DOHH2 (cell line): ENCODE data around the gene PRKAR1B.

Experiments
- H3F3A ChIP-seq: fragments of 200-600 bp; sonication (generic), shearing (Covaris generic); 2 replicates; pipeline ENCODE4 v1.6.0; 2016; ENCODE audit warnings: antibody characterized with exemption, mild to moderate bottlenecking; ENCODE audit not compliant: control insufficient read depth, insufficient read depth
- H3K27ac ChIP-seq: fragments of 200-600 bp; sonication (generic); 2 replicates; pipeline ENCODE4 v1.5.1; 2014; ENCODE audit warnings: low read depth, mild to moderate bottlenecking, low read length, moderate library complexity
- H3K27me3 ChIP-seq: fragments of 200-600 bp; sonication (generic); 2 replicates; pipeline ENCODE4 v1.6.1; 2014; ENCODE audit warnings: mild to moderate bottlenecking, low read length, mixed read lengths; ENCODE audit not compliant: control insufficient read depth
- H3K36me3 ChIP-seq: fragments of 200-600 bp; sonication (generic); 2 replicates; pipeline ENCODE4 v1.6.1; 2014; ENCODE audit warnings: mild to moderate bottlenecking, low read length, moderate library complexity, mixed read lengths; ENCODE audit not compliant: control insufficient read depth
- H3K4me1 ChIP-seq: fragments of 200-600 bp; sonication (generic); 2 replicates; pipeline ENCODE4 v1.6.1; 2014; ENCODE audit warnings: mild to moderate bottlenecking, low read length, mixed read lengths; ENCODE audit not compliant: control insufficient read depth
- H3K4me2 ChIP-seq: fragments of 200-600 bp; sonication (generic); 2 replicates; pipeline ENCODE4 v1.6.0; 2014; ENCODE audit warnings: mild to moderate bottlenecking, low read length, moderate library complexity
- H3K4me3 ChIP-seq: fragments of 200-600 bp; sonication (generic); 2 replicates; pipeline ENCODE4 v1.5.1; 2014; ENCODE audit warnings: mild to moderate bottlenecking, low read length, mixed read lengths
- H3K79me2 ChIP-seq: fragments of 200-600 bp; sonication (generic); 2 replicates; pipeline ENCODE4 v1.6.1; 2014; ENCODE audit warnings: mild to moderate bottlenecking, low read length, mixed read lengths; ENCODE audit not compliant: control insufficient read depth
- H3K9me2 ChIP-seq: fragments of 200-600 bp; sonication (generic); replicated peaks from 2 replicates; pipeline ENCODE4 v1.6.1; 2014; ENCODE audit warnings: mild to moderate bottlenecking, low read length, mixed read lengths; ENCODE audit not compliant: control insufficient read depth
- H3K9me3 ChIP-seq: fragments of 200-600 bp; sonication (generic); 2 replicates; pipeline ENCODE4 v1.6.1; 2014; ENCODE audit warnings: antibody characterized with exemption, low read length, mixed read lengths; ENCODE audit not compliant: control insufficient read depth, insufficient read depth
- H4K20me1 ChIP-seq: fragments of 200-600 bp; sonication (generic); 2 replicates; pipeline ENCODE4 v1.6.0; 2014; ENCODE audit warnings: low read depth, mild to moderate bottlenecking, antibody characterized with exemption, low read length, moderate library complexity; ENCODE audit not compliant: control insufficient read depth, insufficient read depth
- CTCF ChIP-seq: fragments of 200-600 bp; sonication (generic); IDR thresholded peaks from one replicate; pipeline ENCODE4 v1.5.1; 2014; ENCODE audit warnings: antibody characterized with exemption, mild to moderate bottlenecking, low read depth, low read length; ENCODE audit not compliant: poor library complexity, severe bottlenecking
- EZH2phosphoT487 ChIP-seq: fragments of 200-600 bp; sonication (generic); IDR thresholded peaks from 2 replicates; pipeline ENCODE4 v1.6.1; 2017; ENCODE audit warnings: borderline replicate concordance, mild to moderate bottlenecking, antibody characterized with exemption, low read length, moderate library complexity, mixed read lengths

The PRKAR1B gene

GRCh38 chr7:540997-541396 is 186.1 kb downstream of the PRKAR1B start:
- H3K27ac ChIP-seq, result no peak overlapping the region
- H3K36me3 ChIP-seq, result no peaks in the 10 kb centered on the region
- no peaks in the 10 kb centered on the region for H3K27me3 ChIP-seq
- no peaks in the 10 kb centered on the region for H3K79me2 ChIP-seq
- no peak overlapping the region for H3K4me3 ChIP-seq
- H3K4me1 ChIP-seq, result no peaks in the 10 kb centered on the region
- H4K20me1 ChIP-seq, result no peaks in the 10 kb centered on the region
- no peak for TF ChIP-seq EZH2phosphoT487
- no peak for TF ChIP-seq CTCF
- no peaks in the 10 kb centered on the region for H3K9me2 ChIP-seq
- no peaks in the 10 kb centered on the region for H3K9me3 ChIP-seq
- H3F3A ChIP-seq, result no peaks in the 10 kb centered on the region
- no peak overlapping the region for H3K4me2 ChIP-seq

GRCh38 chr7:540579-540978 is 186.5 kb downstream of the PRKAR1B start:
- H4K20me1 ChIP-seq, result no peaks in the 10 kb centered on the region
- no peak overlapping the region for H3K4me2 ChIP-seq
- H3K27ac ChIP-seq, result no peak overlapping the region
- H3K27me3 ChIP-seq, result no peaks in the 10 kb centered on the region
- no peaks in the 10 kb centered on the region for H3F3A ChIP-seq
- H3K36me3 ChIP-seq, result no peaks in the 10 kb centered on the region
- H3K4me3 ChIP-seq, result no peak overlapping the region
- no peaks in the 10 kb centered on the region for H3K9me3 ChIP-seq
- no peaks in the 10 kb centered on the region for H3K4me1 ChIP-seq
- H3K79me2 ChIP-seq, result no peaks in the 10 kb centered on the region
- TF ChIP-seq EZH2phosphoT487 (no peak), CTCF (no peak)
- H3K9me2 ChIP-seq, result no peaks in the 10 kb centered on the region

- Histone ChIP-seq H3K79me2 (no peaks in the 10 kb centered on the region), H3K9me2 (no peaks in the 10 kb centered on the region), H3K36me3 (no peaks in the 10 kb centered on the region), H3K4me3 (no peak overlapping the region), H3K9me3 (no peaks in the 10 kb centered on the region), H3F3A (no peaks in the 10 kb centered on the region), H3K27me3 (no peaks in the 10 kb centered on the region), H3K4me2 (no peak overlapping the region), H3K4me1 (no peaks in the 10 kb centered on the region), H3K27ac (no peak overlapping the region), H4K20me1 (no peaks in the 10 kb centered on the region)
- TF ChIP-seq EZH2phosphoT487, result no peak
- TF ChIP-seq CTCF, result no peak
These were observed 187.2 kb downstream of the PRKAR1B start for GRCh38 chr7:539731-540411.
